GM12873 (cell line): Measurements from ENCODE around the gene PHACTR1.

Source experiments
- TF ChIP-seq, protein P1 (sequence below): IDR thresholded peaks from 2 replicates; pipeline ENCODE4 v1.5.1; 2012; ENCODE audit warnings: low read depth, mild to moderate bottlenecking, moderate library complexity, low read length, control low read depth; ENCODE audit not compliant: insufficient read depth; ENCODE audit errors: missing control alignments

PHACTR1 gene

DNA sequence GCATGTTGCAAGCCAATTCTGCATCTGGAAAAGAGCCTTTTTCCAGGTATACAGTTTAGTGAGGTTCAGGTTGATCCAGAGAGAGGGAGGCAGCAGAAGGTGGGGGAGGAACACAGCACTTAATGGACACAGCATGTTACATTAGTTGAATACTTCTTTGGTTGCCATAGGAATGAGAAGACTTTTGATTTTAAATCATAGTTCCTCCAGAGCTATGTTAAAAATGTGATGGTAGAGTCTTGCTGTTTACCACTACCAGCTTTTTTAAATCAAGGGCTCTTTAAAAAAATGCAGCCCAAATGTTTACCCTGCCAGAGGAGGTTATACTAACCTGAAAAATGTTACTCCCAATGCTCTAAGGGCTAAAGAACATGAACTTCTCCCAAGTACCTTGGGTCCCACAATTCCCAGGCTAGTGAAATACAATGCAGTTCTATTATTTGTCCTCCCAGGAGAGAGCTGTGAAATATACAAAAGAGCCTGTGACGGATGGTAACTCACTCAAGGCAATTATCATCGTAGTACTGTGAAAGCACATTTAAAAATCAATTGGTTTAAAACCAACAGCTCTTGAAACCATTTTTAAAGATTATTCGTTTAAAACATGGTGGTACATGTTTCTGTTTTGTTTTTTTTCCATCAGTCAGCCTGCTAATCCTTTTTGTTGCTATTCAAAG is 6.9 kb upstream of the PHACTR1 start:
- TF ChIP-seq, protein P1, sequence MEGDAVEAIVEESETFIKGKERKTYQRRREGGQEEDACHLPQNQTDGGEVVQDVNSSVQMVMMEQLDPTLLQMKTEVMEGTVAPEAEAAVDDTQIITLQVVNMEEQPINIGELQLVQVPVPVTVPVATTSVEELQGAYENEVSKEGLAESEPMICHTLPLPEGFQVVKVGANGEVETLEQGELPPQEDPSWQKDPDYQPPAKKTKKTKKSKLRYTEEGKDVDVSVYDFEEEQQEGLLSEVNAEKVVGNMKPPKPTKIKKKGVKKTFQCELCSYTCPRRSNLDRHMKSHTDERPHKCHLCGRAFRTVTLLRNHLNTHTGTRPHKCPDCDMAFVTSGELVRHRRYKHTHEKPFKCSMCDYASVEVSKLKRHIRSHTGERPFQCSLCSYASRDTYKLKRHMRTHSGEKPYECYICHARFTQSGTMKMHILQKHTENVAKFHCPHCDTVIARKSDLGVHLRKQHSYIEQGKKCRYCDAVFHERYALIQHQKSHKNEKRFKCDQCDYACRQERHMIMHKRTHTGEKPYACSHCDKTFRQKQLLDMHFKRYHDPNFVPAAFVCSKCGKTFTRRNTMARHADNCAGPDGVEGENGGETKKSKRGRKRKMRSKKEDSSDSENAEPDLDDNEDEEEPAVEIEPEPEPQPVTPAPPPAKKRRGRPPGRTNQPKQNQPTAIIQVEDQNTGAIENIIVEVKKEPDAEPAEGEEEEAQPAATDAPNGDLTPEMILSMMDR: no peak

DNA sequence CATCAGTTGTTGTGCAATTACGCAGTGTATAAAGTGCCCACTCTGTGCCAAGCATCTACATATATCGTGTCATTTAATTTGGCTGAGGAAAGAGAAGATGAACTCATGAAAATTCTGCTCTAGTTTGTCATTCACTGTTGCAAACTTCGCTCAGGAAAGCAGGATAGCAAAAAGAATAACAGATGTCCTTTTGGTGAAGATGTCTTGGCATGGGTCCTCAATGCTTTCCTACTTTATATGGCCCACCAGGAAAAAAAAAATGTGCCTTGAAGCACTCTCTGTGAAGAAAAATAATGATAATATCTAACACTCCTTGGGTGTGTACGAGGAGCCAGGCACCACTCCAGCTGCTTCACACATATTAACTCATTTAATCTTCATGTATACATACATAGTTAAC is 5.6 kb upstream of the PHACTR1 start:
- TF ChIP-seq, protein P1: no peak

DNA sequence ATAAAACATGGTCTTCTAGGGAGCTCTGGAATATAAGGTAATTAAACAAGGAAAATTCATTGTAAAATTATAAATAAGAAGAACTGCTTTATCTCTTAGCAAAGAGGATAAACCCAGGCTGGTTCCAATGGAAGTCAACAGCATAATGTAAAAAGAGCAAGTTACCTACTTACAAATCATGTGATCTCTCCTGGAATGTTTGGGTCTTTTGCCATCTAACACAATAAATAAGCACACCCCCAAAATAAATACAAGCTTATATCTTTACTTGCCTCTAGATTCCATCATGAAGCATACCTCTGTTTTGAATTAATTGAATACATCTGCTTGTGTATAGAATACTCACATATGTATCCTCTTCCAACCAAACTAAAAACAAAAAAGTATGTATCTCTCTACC is 2.5 kb upstream of the PHACTR1 start:
- TF ChIP-seq, protein P1: no peak

DNA sequence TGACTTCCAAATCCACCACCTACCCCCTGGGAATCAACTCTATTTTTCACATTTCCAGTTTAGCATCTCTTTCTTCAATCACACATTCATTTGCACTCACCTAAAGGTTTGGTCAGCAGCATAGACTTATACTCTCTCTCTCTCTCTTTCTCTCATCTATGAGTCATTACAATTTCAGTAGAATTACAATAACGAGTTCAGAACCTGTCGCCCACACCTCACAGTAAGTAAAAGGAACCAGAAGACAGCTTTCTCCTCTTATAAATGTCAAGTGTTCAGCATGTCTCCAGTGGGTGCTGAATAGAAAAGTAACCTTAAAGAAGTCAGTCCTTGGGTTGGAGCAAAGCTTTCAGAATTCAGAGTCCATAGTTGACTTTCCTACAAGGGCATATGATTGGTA is 1.1 kb upstream of the PHACTR1 start:
- TF ChIP-seq, protein P1: no peak

DNA sequence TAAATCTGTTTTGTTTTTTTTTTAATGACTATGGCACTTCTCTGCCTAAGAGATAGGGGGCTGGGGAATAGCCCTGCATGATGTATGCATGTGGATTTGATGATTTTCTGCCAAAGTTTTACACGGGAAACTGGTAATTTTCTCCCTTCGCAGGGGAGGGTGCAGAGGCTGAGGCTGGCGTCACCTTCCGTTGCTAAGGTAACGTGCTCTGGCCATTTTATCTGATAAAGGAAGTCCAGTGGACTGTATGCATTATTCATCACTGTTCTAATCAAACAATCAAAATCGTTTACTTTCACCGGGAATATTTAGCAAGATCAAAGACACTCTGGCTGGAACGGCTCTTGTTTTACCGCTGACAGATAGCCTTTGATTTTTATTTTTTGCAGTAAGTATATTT is 789 bp downstream of the PHACTR1 start:
- TF ChIP-seq, protein P1: no peak

DNA sequence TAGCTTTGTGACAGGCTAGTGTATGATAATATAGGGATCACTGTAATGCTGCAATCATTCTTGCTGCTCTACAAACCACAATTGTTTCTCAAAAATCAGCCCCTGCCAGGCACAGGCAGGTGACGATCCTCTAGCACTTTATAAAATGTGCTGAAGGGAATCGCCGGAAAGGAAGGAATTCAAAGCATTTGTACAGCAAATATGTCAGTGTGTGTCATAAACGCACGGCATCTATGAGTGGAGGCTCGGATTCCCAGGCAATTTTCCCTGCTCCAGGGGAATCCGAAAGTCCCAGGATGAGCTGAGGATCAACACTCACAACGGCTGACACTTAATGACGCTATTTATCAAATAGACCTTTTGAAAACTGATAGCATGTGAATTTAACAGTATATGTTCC is 1.4 kb downstream of the PHACTR1 start:
- TF ChIP-seq, protein P1: no peak

DNA sequence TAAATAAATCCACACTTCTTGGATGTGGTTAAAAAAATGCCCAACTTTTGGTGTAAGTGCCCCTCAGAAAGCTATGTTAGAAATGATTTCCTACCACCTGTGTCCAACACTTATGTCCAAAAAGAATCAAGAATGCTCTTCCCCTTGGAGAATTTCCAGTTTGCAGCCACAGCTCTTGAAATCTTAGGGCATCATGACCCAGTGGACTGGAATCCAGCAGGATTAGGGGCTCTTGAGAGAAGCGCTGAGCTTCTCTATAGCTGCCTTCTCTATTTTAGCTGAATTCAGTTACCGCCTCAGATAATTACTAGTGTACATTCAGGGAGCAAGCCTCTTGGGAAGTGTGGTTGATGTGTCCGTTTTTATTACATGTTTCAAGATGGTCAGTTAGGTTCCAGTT is 2.5 kb downstream of the PHACTR1 start:
- TF ChIP-seq, protein P1: no peak

DNA sequence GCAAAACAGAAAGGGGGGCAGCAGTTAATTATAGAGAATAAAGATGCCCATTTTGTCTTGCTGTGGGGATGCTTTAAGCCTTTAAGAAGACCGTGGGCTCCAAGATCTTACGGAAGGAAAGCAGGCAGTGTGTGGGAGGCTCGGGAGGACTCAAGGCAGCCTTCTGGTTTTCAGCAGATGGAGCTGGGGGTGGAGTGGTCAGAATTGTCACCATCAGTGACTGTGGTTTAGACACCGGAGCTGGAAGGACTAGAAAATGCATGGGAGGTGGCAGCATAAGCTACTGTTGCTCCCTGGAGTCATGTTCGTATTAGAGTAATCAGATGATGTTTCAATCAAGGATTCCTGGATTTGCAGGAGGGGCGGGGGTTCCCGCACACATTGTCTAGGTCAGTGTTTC is 3.7 kb downstream of the PHACTR1 start:
- TF ChIP-seq, protein P1: no peak
